Mesothelial cell of epicardium (in vitro differentiated cells): ENCODE data around the gene LZTS2. TPM values are rescaled to one million over a fixed set of nuclear protein-coding genes. Genes with fewer than 3 reads are reported as not detected.

Source experiments
- DNase-seq, 2 experiments: peaks; one replicate each; pipeline ENCODE4 v3.0.0; 2021; ENCODE audit warnings: low spot score in 2 of 2; ENCODE audit not compliant: unreplicated experiment in 2 of 2
- H3K27ac Mint-ChIP-seq: 2 replicates; pipeline ENCODE4 v1.8.0; 2021; ENCODE audit warnings: mixed read lengths
- H3K27me3 Mint-ChIP-seq: 2 replicates; pipeline ENCODE4 v1.8.0; 2021; ENCODE audit warnings: low read depth, mixed read lengths
- H3K36me3 Mint-ChIP-seq: 2 replicates; pipeline ENCODE4 v1.8.0; 2021; ENCODE audit warnings: mixed read lengths
- H3K4me1 Mint-ChIP-seq: 2 replicates; pipeline ENCODE4 v1.8.0; 2021; ENCODE audit warnings: mixed read lengths
- H3K4me3 Mint-ChIP-seq: 2 replicates; pipeline ENCODE4 v1.8.0; 2021; ENCODE audit warnings: mild to moderate bottlenecking, moderate library complexity, mixed read lengths
- H3K9me3 Mint-ChIP-seq: 2 replicates; pipeline ENCODE4 v1.8.0; 2021; ENCODE audit warnings: mixed read lengths
- CTCF ChIP-seq: fragments of 200-600 bp; sonication (generic); IDR thresholded peaks from one replicate; pipeline ENCODE4 v1.5.0; 2021; ENCODE audit warnings: antibody characterized with exemption; ENCODE audit not compliant: unreplicated experiment
- total RNA-seq: library from RNA; stranded (reverse); gene quantifications from 3 replicates; pipeline ENCODE4 v1.2.1, GENCODE V29; 2021

Gene LZTS2
- total RNA-seq, 1 donor from 2014 or later = 107 TPM

- Mint-ChIP-seq H3K9me3 (no peaks in the 10 kb centered on the region), H3K27ac (no peak overlapping the region), H3K36me3 (peaks cover 15% of the 10 kb centered on the region), H3K4me3 (peak overlapping the region; percentile 97), H3K4me1 (peaks cover 24% of the 10 kb centered on the region), H3K27me3 (no peaks in the 10 kb centered on the region)
- no peak for DNase-seq
- TF ChIP-seq CTCF = no peak
These were observed 14.3 kb upstream of the LZTS2 start for GRCh38 chr10:100985336-100985735.

- Mint-ChIP-seq H3K27me3 (no peaks in the 10 kb centered on the region), H3K36me3 (peaks cover 14% of the 10 kb centered on the region), H3K27ac (peak overlapping the region; percentile 97), H3K9me3 (no peaks in the 10 kb centered on the region), H3K4me1 (peaks cover 24% of the 10 kb centered on the region), H3K4me3 (peak overlapping the region; percentile 97)
- no peak for TF ChIP-seq CTCF
- no peak for DNase-seq
These were observed 13.0 kb upstream of the LZTS2 start for GRCh38 chr10:100986623-100986951.

GRCh38 chr10:100986952-100987684, 12.5 kb upstream of the LZTS2 start, which contains the start of the genes MRPL43 and TWNK:
MRPL43 (minus strand) TSS chr10:100987497; CDS start chr10:100987443, 54 bp downstream.
TWNK (plus strand) TSS chr10:100987543; CDS start chr10:100988211, 668 bp downstream.
- Mint-ChIP-seq H3K9me3 (no peaks in the 10 kb centered on the region), H3K36me3 (peaks cover 14% of the 10 kb centered on the region), H3K4me1 (peaks cover 24% of the 10 kb centered on the region), H3K27ac (peak within 1 kb of the TSS; percentile 97), H3K27me3 (no peaks in the 10 kb centered on the region), H3K4me3 (peak within 1 kb of the TSS; percentile 97)
- DNase-seq = peak in 1 of 2 experiments; percentile 84
- TF ChIP-seq CTCF = no peak

GRCh38 chr10:100987685-100988049, 11.9 kb upstream of the LZTS2 start:
- H3K9me3 Mint-ChIP-seq = no peaks in the 10 kb centered on the region
- peak overlapping the region; percentile 97 for H3K27ac Mint-ChIP-seq
- H3K27me3 Mint-ChIP-seq = no peaks in the 10 kb centered on the region
- peaks cover 24% of the 10 kb centered on the region for H3K4me1 Mint-ChIP-seq
- H3K4me3 Mint-ChIP-seq = peak overlapping the region; percentile 97
- H3K36me3 Mint-ChIP-seq = peaks cover 14% of the 10 kb centered on the region
- TF ChIP-seq CTCF = no peak
- no peak for DNase-seq

GRCh38 chr10:100988166-100988565, 11.4 kb upstream of the LZTS2 start:
- H3K9me3 Mint-ChIP-seq = no peaks in the 10 kb centered on the region
- H3K36me3 Mint-ChIP-seq = peaks cover 14% of the 10 kb centered on the region
- H3K4me3 Mint-ChIP-seq = peak overlapping the region; percentile 97
- H3K27me3 Mint-ChIP-seq = no peaks in the 10 kb centered on the region
- H3K27ac Mint-ChIP-seq = peak overlapping the region; percentile 97
- peaks cover 24% of the 10 kb centered on the region for H3K4me1 Mint-ChIP-seq
- DNase-seq = no peak
- no peak for TF ChIP-seq CTCF

GRCh38 chr10:100989088-100989487, 10.5 kb upstream of the LZTS2 start:
- Mint-ChIP-seq H3K36me3 (peaks cover 15% of the 10 kb centered on the region), H3K4me1 (peaks cover 24% of the 10 kb centered on the region), H3K27me3 (no peaks in the 10 kb centered on the region), H3K27ac (no peak overlapping the region), H3K9me3 (no peaks in the 10 kb centered on the region), H3K4me3 (peak overlapping the region; percentile 43)
- DNase-seq = no peak
- TF ChIP-seq CTCF = no peak
